SK-N-SH (cell line): ENCODE data around the gene TAF1A. TPM values are rescaled to one million over a fixed set of nuclear protein-coding genes. Genes with fewer than 3 reads are reported as not detected.

ENCODE experiments used
- CTCF ChIA-PET: fragments of 300-600, 350-600 bp; formaldehyde crosslinking; extraction: SDS; loops from one replicate; lab custom pipeline; 2021; lab: Yijun Ruan, JAX
- POLR2A ChIA-PET: fragments of 350-600 bp; sonication (Branson Sonifier 250); formaldehyde crosslinking; extraction: SDS; loops from one replicate; lab custom pipeline; 2020; ENCODE audit warnings: antibody characterized with exemption, inconsistent platforms; lab: Yijun Ruan, JAX
- DNase-seq: peaks from one replicate; pipeline ENCODE4 v3.0.0; 2012
- H2AFZ ChIP-seq: fragments of 200-600 bp; sonication (generic); 2 replicates; pipeline ENCODE4 v1.8.1; 2016; ENCODE audit warnings: antibody characterized with exemption, mild to moderate bottlenecking, low read depth
- H3F3A ChIP-seq: fragments of 200-600 bp; sonication (generic); replicated peaks from 2 replicates; pipeline ENCODE3; 2016; ENCODE audit warnings: antibody characterized with exemption, mild to moderate bottlenecking; ENCODE audit not compliant: insufficient read depth
- H3K27ac ChIP-seq, 2 experiments: fragments of 200-500 bp in 1 of 2; fragments of 200-600 bp in 1 of 2; sonication (Bioruptor generic) in 1 of 2; sonication (generic), shearing (Covaris generic) in 1 of 2; 2 replicates each; pipeline versions ENCODE4 v1.5.1 to v1.6.1; 2014 to 2016; ENCODE audit warnings: low read depth in 2 of 2, inconsistent platforms in 1 of 2, low read length in 1 of 2, mild to moderate bottlenecking in 1 of 2, mixed read lengths in 1 of 2
- H3K27me3 ChIP-seq: fragments of 200-600 bp; sonication (generic), shearing (Covaris generic); 2 replicates; pipeline ENCODE4 v1.6.1; 2016; ENCODE audit warnings: mixed run types; ENCODE audit not compliant: insufficient read depth
- H3K36me3 ChIP-seq, 2 experiments: fragments of 200-500 bp in 1 of 2; fragments of 200-600 bp in 1 of 2; sonication (Bioruptor generic) in 1 of 2; sonication (generic) in 1 of 2; replicated peaks in 1 of 2; 2 replicates each; pipeline versions ENCODE3 to v1.5.1; 2014 to 2016; ENCODE audit warnings: low read length in 1 of 2, mild to moderate bottlenecking in 1 of 2; ENCODE audit not compliant: insufficient read depth in 2 of 2, control insufficient read depth in 1 of 2
- H3K4me1 ChIP-seq, 2 experiments: fragments of 200-500 bp in 1 of 2; fragments of 200-600 bp in 1 of 2; sonication (Bioruptor generic) in 1 of 2; sonication (generic), shearing (Covaris generic) in 1 of 2; 2 replicates each; pipeline versions ENCODE4 v1.5.1 to v1.6.1; 2014 to 2016; ENCODE audit warnings: low read depth in 1 of 2, low read length in 1 of 2, mixed run types in 1 of 2; ENCODE audit not compliant: insufficient read depth in 2 of 2, control insufficient read depth in 1 of 2
- H3K4me2 ChIP-seq: fragments of 200-600 bp; sonication (generic), shearing (Covaris generic); 2 replicates; pipeline ENCODE4 v1.6.1; 2017; ENCODE audit warnings: mixed run types
- H3K4me3 ChIP-seq, 2 experiments: fragments of 200-500 bp in 1 of 2; fragments of 200-600 bp in 1 of 2; sonication (Bioruptor generic) in 1 of 2; sonication (generic), shearing (Covaris generic) in 1 of 2; 2 replicates each; pipeline versions ENCODE4 v1.5.1 to v1.8.1; 2014 to 2016; ENCODE audit warnings: low read depth in 2 of 2, inconsistent platforms in 1 of 2, low read length in 1 of 2, mild to moderate bottlenecking in 1 of 2, mixed read lengths in 1 of 2, moderate library complexity in 1 of 2
- H3K79me2 ChIP-seq: fragments of 200-600 bp; sonication (generic); 2 replicates; pipeline ENCODE4 v1.8.1; 2017; ENCODE audit warnings: mild to moderate bottlenecking; ENCODE audit not compliant: insufficient read depth
- H3K9ac ChIP-seq: fragments of 200-600 bp; sonication (generic); 2 replicates; pipeline ENCODE4 v1.6.1; 2017; ENCODE audit warnings: mixed run types
- H3K9me2 ChIP-seq: fragments of 200-600 bp; sonication (generic); 2 replicates; pipeline ENCODE4 v1.6.1; 2017; ENCODE audit warnings: mixed run types
- H3K9me3 ChIP-seq: fragments of 200-600 bp; sonication (generic); 2 replicates; pipeline ENCODE4 v1.6.1; 2017; ENCODE audit warnings: mixed run types, mild to moderate bottlenecking, moderate library complexity
- H4K20me1 ChIP-seq: fragments of 200-600 bp; sonication (generic); 2 replicates; pipeline ENCODE4 v1.6.1; 2017; ENCODE audit warnings: mild to moderate bottlenecking, mixed run types; ENCODE audit not compliant: insufficient read depth
- ELF1 ChIP-seq: IDR thresholded peaks from 2 replicates; pipeline ENCODE4 v1.4.0; 2012
- EP300 ChIP-seq, 2 experiments: IDR thresholded peaks; 2 replicates each; pipeline versions ENCODE4 v1.4.0 to v1.6.1; 2012; ENCODE audit warnings: borderline replicate concordance in 1 of 2, low read depth in 1 of 2, low read length in 1 of 2
- FOXJ3 ChIP-seq: sonication (generic); formaldehyde crosslinking; IDR thresholded peaks from 2 replicates; pipeline ENCODE4 v1.5.1; 2020; ENCODE audit warnings: mild to moderate bottlenecking, missing genetic modification reagents
- GATA2 ChIP-seq: sonication (generic); formaldehyde crosslinking; IDR thresholded peaks from 2 replicates; pipeline ENCODE4 v1.5.0; 2020; ENCODE audit warnings: mild to moderate bottlenecking, missing genetic modification reagents
- POLR2AphosphoS5 ChIP-seq: IDR thresholded peaks from 2 replicates; pipeline ENCODE4 v1.6.1; 2012; ENCODE audit warnings: low read depth, low read length
- RAD21 ChIP-seq: IDR thresholded peaks from 2 replicates; pipeline ENCODE4 v1.6.1; 2012; ENCODE audit warnings: mild to moderate bottlenecking, low read length
- RFX5 ChIP-seq: IDR thresholded peaks from 2 replicates; pipeline ENCODE4 v1.6.1; 2012; ENCODE audit warnings: mild to moderate bottlenecking, improper control_type of control experiment, low read length
- RXRA ChIP-seq: IDR thresholded peaks from 2 replicates; pipeline ENCODE4 v1.4.0; 2012; ENCODE audit warnings: low read depth, mild to moderate bottlenecking, borderline replicate concordance
- SIN3A ChIP-seq: IDR thresholded peaks from 2 replicates; pipeline ENCODE4 v1.6.1; 2012; ENCODE audit warnings: low read depth, mild to moderate bottlenecking, low read length, moderate library complexity, borderline replicate concordance
- SMC3 ChIP-seq: IDR thresholded peaks from 2 replicates; pipeline ENCODE4 v1.6.1; 2012; ENCODE audit warnings: low read depth, low read length, improper control_type of control experiment
- TAF1 ChIP-seq: IDR thresholded peaks from 2 replicates; pipeline ENCODE4 v1.6.1; 2012; ENCODE audit warnings: low read depth, mild to moderate bottlenecking, low read length, moderate library complexity, borderline replicate concordance
- TCF12 ChIP-seq: IDR thresholded peaks from 2 replicates; pipeline ENCODE4 v1.4.0; 2012
- YY1 ChIP-seq: IDR thresholded peaks from 2 replicates; pipeline ENCODE4 v1.4.0; 2012; ENCODE audit warnings: low read depth, mild to moderate bottlenecking
- WGBS: methylation state at CpG from one replicate; pipeline ENCODE4 v1.1.6; 2017; ENCODE audit warnings: low lambda C conversion rate; 5-methylcytosine and 5-hydroxymethylcytosine counted together
- polyA plus RNA-seq, 3 experiments: library from polyadenylated mRNA; depleted of rRNA; stranded (reverse); fragments of >200 nt; gene quantifications; 2 replicates each; pipeline ENCODE4 v1.2.3, GENCODE V29; 2012
- TF ChIP-seq, protein P1 (sequence below): IDR thresholded peaks from 2 replicates; pipeline ENCODE4 v1.6.1; 2012; ENCODE audit warnings: mild to moderate bottlenecking, low read depth, low read length, moderate library complexity
- TF ChIP-seq, protein P2 (sequence below): IDR thresholded peaks from 2 replicates; pipeline ENCODE4 v1.4.0; 2012; ENCODE audit warnings: low read depth, borderline replicate concordance
- TF ChIP-seq, protein P3 (sequence below): IDR thresholded peaks from 2 replicates; pipeline ENCODE4 v1.4.0; 2012; ENCODE audit warnings: low read depth, borderline replicate concordance
- TF ChIP-seq, protein P4 (sequence below): IDR thresholded peaks from 2 replicates; pipeline ENCODE4; 2012
- TF ChIP-seq, protein P5 (sequence below): fragments of 150-350 bp; IDR thresholded peaks from 2 replicates; pipeline ENCODE4 v1.6.1; 2017; ENCODE audit warnings: antibody characterized with exemption, low read length, low read depth, borderline replicate concordance
- TF ChIP-seq, protein P6 (sequence below): IDR thresholded peaks from 2 replicates; pipeline ENCODE4 v1.4.0; 2012; ENCODE audit warnings: low read depth

TAF1A gene
- polyA plus RNA-seq, 1 of the 3 experiments (the other 2 are of a cell fraction): 4.6 TPM

DNA sequence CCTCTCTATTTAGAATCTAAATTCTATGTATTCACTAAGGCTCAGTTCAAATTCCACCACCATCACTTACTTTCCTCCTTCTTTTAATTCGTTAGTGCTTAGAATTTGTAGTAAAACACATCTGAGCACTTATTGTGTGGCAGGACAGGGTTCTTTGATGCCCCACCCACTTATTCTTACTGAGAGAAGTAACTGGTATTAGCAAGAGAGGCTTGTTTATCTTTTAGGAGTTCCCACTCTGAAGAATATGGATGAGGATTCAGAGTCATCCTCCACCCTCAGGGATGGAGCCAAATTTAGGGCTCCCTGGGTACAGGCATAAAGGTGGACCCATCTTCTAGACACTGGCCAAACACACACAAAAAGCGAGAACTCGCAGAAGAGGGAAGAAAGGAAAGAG lies 11.5 kb upstream of the TAF1A start (continued):
- TF ChIP-seq, protein P1, sequence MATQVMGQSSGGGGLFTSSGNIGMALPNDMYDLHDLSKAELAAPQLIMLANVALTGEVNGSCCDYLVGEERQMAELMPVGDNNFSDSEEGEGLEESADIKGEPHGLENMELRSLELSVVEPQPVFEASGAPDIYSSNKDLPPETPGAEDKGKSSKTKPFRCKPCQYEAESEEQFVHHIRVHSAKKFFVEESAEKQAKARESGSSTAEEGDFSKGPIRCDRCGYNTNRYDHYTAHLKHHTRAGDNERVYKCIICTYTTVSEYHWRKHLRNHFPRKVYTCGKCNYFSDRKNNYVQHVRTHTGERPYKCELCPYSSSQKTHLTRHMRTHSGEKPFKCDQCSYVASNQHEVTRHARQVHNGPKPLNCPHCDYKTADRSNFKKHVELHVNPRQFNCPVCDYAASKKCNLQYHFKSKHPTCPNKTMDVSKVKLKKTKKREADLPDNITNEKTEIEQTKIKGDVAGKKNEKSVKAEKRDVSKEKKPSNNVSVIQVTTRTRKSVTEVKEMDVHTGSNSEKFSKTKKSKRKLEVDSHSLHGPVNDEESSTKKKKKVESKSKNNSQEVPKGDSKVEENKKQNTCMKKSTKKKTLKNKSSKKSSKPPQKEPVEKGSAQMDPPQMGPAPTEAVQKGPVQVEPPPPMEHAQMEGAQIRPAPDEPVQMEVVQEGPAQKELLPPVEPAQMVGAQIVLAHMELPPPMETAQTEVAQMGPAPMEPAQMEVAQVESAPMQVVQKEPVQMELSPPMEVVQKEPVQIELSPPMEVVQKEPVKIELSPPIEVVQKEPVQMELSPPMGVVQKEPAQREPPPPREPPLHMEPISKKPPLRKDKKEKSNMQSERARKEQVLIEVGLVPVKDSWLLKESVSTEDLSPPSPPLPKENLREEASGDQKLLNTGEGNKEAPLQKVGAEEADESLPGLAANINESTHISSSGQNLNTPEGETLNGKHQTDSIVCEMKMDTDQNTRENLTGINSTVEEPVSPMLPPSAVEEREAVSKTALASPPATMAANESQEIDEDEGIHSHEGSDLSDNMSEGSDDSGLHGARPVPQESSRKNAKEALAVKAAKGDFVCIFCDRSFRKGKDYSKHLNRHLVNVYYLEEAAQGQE: no peak
- TF ChIP-seq SIN3A: no peak
- no peak for TF ChIP-seq TCF12
- no peak for TF ChIP-seq FOXJ3 (CRISPR knock-in tag)

DNA sequence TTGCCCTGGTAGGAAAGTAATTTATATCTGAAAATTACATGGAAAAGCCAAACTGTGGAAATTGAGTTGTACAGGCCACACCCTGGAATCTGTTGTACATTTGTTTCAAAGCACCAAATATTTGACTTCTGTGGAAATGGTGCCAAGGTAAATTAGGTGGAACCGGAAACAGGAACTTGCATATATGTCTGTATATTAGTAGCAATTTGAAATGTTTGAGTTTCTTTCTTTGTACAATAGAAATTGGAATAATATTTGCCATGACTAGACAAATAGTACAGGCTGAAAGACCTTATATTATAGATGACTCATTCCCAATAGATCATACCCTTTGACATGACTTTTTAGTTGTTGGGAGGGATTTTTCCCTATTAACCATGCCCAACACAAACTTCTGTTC lies 10.5 kb upstream of the TAF1A start:
- H3K4me2 ChIP-seq: no peak overlapping the region
- DNase-seq: no peak
- no peak overlapping the region for H2AFZ ChIP-seq
- H3K9ac ChIP-seq: no peak overlapping the region
- no peak overlapping the region for H3K4me3 ChIP-seq
- no peaks in the 10 kb centered on the region for H3K9me3 ChIP-seq
- TF ChIP-seq, protein P2, sequence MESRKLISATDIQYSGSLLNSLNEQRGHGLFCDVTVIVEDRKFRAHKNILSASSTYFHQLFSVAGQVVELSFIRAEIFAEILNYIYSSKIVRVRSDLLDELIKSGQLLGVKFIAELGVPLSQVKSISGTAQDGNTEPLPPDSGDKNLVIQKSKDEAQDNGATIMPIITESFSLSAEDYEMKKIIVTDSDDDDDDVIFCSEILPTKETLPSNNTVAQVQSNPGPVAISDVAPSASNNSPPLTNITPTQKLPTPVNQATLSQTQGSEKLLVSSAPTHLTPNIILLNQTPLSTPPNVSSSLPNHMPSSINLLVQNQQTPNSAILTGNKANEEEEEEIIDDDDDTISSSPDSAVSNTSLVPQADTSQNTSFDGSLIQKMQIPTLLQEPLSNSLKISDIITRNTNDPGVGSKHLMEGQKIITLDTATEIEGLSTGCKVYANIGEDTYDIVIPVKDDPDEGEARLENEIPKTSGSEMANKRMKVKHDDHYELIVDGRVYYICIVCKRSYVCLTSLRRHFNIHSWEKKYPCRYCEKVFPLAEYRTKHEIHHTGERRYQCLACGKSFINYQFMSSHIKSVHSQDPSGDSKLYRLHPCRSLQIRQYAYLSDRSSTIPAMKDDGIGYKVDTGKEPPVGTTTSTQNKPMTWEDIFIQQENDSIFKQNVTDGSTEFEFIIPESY: no peak
- TF ChIP-seq SMC3 (no peak), SIN3A (no peak), ELF1 (no peak), RFX5 (no peak), YY1 (no peak), FOXJ3 (CRISPR knock-in tag) (no peak), POLR2AphosphoS5 (no peak), RXRA (no peak), TAF1 (no peak), RAD21 (no peak), GATA2 (CRISPR knock-in tag) (no peak), EP300 (IDR thresholded peaks at IDR 0.05; ENCODE audit: borderline replicate concordance in 1 of 2, low read depth in 1 of 2, low read length in 1 of 2) (no peak)
- TF ChIP-seq, protein P3, sequence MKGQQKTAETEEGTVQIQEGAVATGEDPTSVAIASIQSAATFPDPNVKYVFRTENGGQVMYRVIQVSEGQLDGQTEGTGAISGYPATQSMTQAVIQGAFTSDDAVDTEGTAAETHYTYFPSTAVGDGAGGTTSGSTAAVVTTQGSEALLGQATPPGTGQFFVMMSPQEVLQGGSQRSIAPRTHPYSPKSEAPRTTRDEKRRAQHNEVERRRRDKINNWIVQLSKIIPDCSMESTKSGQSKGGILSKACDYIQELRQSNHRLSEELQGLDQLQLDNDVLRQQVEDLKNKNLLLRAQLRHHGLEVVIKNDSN: no peak
- TF ChIP-seq, protein P4, sequence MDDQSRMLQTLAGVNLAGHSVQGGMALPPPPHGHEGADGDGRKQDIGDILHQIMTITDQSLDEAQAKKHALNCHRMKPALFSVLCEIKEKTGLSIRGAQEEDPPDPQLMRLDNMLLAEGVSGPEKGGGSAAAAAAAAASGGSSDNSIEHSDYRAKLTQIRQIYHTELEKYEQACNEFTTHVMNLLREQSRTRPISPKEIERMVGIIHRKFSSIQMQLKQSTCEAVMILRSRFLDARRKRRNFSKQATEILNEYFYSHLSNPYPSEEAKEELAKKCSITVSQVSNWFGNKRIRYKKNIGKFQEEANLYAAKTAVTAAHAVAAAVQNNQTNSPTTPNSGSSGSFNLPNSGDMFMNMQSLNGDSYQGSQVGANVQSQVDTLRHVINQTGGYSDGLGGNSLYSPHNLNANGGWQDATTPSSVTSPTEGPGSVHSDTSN: no peak
- TF ChIP-seq, protein P5, sequence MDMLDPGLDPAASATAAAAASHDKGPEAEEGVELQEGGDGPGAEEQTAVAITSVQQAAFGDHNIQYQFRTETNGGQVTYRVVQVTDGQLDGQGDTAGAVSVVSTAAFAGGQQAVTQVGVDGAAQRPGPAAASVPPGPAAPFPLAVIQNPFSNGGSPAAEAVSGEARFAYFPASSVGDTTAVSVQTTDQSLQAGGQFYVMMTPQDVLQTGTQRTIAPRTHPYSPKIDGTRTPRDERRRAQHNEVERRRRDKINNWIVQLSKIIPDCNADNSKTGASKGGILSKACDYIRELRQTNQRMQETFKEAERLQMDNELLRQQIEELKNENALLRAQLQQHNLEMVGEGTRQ: no peak
- TF ChIP-seq, protein P6, sequence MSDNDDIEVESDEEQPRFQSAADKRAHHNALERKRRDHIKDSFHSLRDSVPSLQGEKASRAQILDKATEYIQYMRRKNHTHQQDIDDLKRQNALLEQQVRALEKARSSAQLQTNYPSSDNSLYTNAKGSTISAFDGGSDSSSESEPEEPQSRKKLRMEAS: no peak
- no peaks in the 10 kb centered on the region for H3K27me3 ChIP-seq
- no peaks in the 10 kb centered on the region for H3K79me2 ChIP-seq
- ChIA-PET CTCF (no interaction called here), POLR2A (no interaction called here)
- 52% methylated on average over 1 of the region's 1 CpG for WGBS
- no peaks in the 10 kb centered on the region for H3K36me3 ChIP-seq
- no peaks in the 10 kb centered on the region for H3K9me2 ChIP-seq
- H4K20me1 ChIP-seq: no peaks in the 10 kb centered on the region
- no peak overlapping the region for H3K27ac ChIP-seq
- H3F3A ChIP-seq: no peaks in the 10 kb centered on the region
- no peaks in the 10 kb centered on the region for H3K4me1 ChIP-seq
